SK-N-SH treated with all-trans-retinoic acid at 6 μM for 48 hours (cell line): Measurements from ENCODE around the gene CCDC40.
A peak's percentile ranks its signal among the peaks of the same experiment; 100 is the strongest.

Experiments used
- ATAC-seq: fragments of 200-7000 bp; cut with Tn5 transposase; 3 replicates; pipeline ENCODE4 v1.9.1; 2020; ENCODE audit warnings: mild to moderate bottlenecking, moderate library complexity
- BACH2 ChIP-seq: fragments of 250-450 bp; sonication (Bioruptor Pico); IDR thresholded peaks from 2 replicates; pipeline ENCODE4 v1.9.0; 2021; ENCODE audit warnings: mild to moderate bottlenecking, borderline replicate concordance
- CSDC2 ChIP-seq: fragments of 250-450 bp; sonication (Bioruptor Pico); IDR thresholded peaks from 2 replicates; pipeline ENCODE4 v1.5.0; 2020; ENCODE audit warnings: mild to moderate bottlenecking, moderate library complexity
- CSRNP3 ChIP-seq: fragments of 250-450 bp; sonication (Bioruptor Pico); IDR thresholded peaks from 2 replicates; pipeline ENCODE4 v1.5.1; 2021; ENCODE audit warnings: mild to moderate bottlenecking, moderate library complexity
- ISL1 ChIP-seq: fragments of 250-450 bp; sonication (Bioruptor Pico); IDR thresholded peaks from 2 replicates; pipeline ENCODE4 v2.1.2; 2022; ENCODE audit warnings: mild to moderate bottlenecking, moderate library complexity
- OSR1 ChIP-seq: fragments of 250-450 bp; sonication (Bioruptor Pico); IDR thresholded peaks from 2 replicates; pipeline ENCODE4 v1.8.0; 2022; ENCODE audit warnings: moderate library complexity, mild to moderate bottlenecking, inconsistent platforms
- PATZ1 ChIP-seq: fragments of 250-450 bp; sonication (Bioruptor Pico); IDR thresholded peaks from 2 replicates; pipeline ENCODE4 v1.8.0; 2020; ENCODE audit warnings: mild to moderate bottlenecking, moderate library complexity, borderline replicate concordance
- PPARA ChIP-seq: fragments of 250-450 bp; sonication (Bioruptor Pico); IDR thresholded peaks from 2 replicates; pipeline ENCODE4 v1.5.0; 2020; ENCODE audit warnings: mild to moderate bottlenecking, borderline replicate concordance
- RARB ChIP-seq: fragments of 250-450 bp; sonication (Bioruptor Pico); IDR thresholded peaks from 2 replicates; pipeline ENCODE4 v1.8.0; 2021; ENCODE audit warnings: mild to moderate bottlenecking, moderate library complexity
- SNAI2 ChIP-seq: fragments of 250-450 bp; sonication (Bioruptor Pico); IDR thresholded peaks from 2 replicates; pipeline ENCODE4 v1.5.0; 2020; ENCODE audit warnings: mild to moderate bottlenecking, moderate library complexity
- TOX ChIP-seq: fragments of 250-450 bp; sonication (Bioruptor Pico); IDR thresholded peaks from 2 replicates; pipeline ENCODE4 v1.8.0; 2021; ENCODE audit warnings: mild to moderate bottlenecking, moderate library complexity, borderline replicate concordance
- ZC3H10 ChIP-seq: fragments of 250-450 bp; sonication (Bioruptor Pico); IDR thresholded peaks from 2 replicates; pipeline ENCODE4 v1.5.1; 2021; ENCODE audit warnings: mild to moderate bottlenecking, moderate library complexity
- ZFP3 ChIP-seq: fragments of 250-450 bp; sonication (Bioruptor Pico); IDR thresholded peaks from 2 replicates; pipeline ENCODE4 v1.5.0; 2020; ENCODE audit warnings: mild to moderate bottlenecking, moderate library complexity
- ZFP30 ChIP-seq: fragments of 450-650 bp; formaldehyde crosslinking; IDR thresholded peaks from 2 replicates; pipeline ENCODE4 v1.5.0; 2022; ENCODE audit warnings: mild to moderate bottlenecking, moderate library complexity
- ZNF70 ChIP-seq: fragments of 450-650 bp; formaldehyde crosslinking; IDR thresholded peaks from 2 replicates; pipeline ENCODE4 v1.5.0; 2020; ENCODE audit warnings: mild to moderate bottlenecking, moderate library complexity
- ZNF8 ChIP-seq: fragments of 450-650 bp; formaldehyde crosslinking; IDR thresholded peaks from 2 replicates; pipeline ENCODE4 v1.5.0; 2020; ENCODE audit warnings: mild to moderate bottlenecking, moderate library complexity
- TF ChIP-seq, protein P1 (sequence below): fragments of 250-450 bp; sonication (Bioruptor Pico); IDR thresholded peaks from 2 replicates; pipeline ENCODE4 v1.8.0; 2021; ENCODE audit warnings: low read depth, mild to moderate bottlenecking, moderate library complexity, borderline replicate concordance
- TF ChIP-seq, protein P2 (sequence below): fragments of 250-450 bp; sonication (Bioruptor Pico); IDR thresholded peaks from 2 replicates; pipeline ENCODE4 v1.5.1; 2020; ENCODE audit warnings: low read depth, mild to moderate bottlenecking, moderate library complexity

Gene CCDC40

DNA sequence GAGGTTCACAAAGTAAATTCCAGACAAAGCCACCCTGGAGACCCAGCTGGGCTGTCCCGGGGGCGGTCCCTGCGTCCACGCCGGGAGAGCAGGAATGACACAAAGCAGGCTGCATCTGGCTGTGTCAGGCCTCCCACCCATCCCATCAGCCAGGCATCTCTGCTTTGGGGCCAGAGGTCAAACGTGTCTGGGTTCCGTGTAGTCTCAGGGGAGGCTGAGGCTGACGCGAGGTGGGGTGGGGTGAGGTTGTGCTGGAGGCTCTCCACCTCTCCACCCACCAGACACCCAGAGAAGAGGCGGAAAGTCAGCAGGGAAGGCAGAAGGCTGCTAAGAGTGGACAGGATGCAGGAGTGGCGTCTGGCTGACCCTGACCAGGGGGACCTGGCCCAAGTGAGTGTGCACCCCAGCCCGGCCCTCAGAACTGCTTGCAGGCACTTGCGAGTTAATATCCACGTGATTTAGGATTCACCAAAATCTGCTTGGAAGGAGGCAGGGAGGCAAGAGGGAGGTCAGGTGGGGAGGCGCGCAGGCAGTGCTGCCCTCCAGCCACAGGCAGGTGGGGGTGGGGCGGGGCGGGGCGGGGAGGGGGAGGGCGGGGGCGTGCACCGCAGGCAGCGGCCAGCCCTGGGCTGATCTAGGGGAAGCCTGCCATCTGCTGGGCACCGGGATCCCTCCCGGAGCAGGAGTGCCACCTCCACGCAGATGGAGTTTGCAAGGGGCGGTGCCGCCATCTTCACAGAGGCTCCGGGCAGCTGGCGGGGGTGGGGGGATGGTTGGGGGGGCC lies 45.1 kb upstream of the CCDC40 start:
- no peak for TF ChIP-seq ZFP30 (CRISPR knock-in tag)
- no peak for TF ChIP-seq TOX
- TF ChIP-seq RARB (CRISPR knock-in tag): no peak
- TF ChIP-seq ZFP3 (CRISPR knock-in tag): no peak
- TF ChIP-seq PPARA (CRISPR knock-in tag): no peak
- TF ChIP-seq, all 23 proteins: peak for 0
- ATAC-seq: peak; percentile 92

DNA sequence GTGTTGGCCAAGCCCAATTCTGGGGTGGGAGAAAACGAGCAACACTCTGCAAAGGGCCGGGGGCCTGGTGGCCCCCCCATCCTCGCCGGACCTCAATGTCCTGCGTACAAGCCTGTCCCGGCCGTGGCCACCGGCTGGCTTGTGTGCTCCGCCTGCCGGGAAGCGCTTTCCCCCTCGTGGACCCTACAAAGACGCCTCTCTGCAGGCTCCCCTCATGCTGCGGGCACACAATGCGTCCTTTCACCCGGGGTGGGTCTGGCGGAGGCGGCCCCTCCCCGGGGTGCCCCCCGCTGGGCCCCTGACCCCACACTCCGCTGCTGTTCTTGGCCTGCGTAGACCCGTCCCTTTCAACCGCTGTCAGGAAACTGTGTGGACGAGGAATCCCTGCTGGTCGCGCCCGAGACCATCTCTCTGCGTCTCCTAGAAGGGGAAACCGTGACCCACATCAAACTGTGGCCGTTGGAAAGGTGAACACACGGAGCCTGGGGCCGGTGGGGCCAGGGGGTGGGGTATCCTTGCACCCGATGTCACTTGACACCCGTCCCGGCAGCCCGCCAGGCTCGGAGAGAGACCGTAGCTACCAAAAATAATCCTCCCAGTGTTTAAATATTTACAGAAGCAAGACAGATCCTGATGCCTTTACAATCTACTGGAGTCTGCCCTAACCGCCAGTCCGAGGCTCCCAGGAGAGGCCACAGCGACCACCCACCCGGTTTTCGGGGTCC lies 44.4 kb upstream of the CCDC40 start:
- ATAC-seq: peak; percentile 48
- TF ChIP-seq, protein P1, sequence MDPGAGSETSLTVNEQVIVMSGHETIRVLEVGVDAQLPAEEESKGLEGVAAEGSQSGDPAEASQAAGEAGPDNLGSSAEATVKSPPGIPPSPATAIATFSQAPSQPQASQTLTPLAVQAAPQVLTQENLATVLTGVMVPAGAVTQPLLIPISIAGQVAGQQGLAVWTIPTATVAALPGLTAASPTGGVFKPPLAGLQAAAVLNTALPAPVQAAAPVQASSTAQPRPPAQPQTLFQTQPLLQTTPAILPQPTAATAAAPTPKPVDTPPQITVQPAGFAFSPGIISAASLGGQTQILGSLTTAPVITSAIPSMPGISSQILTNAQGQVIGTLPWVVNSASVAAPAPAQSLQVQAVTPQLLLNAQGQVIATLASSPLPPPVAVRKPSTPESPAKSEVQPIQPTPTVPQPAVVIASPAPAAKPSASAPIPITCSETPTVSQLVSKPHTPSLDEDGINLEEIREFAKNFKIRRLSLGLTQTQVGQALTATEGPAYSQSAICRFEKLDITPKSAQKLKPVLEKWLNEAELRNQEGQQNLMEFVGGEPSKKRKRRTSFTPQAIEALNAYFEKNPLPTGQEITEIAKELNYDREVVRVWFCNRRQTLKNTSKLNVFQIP (CRISPR knock-in tag): no peak
- TF ChIP-seq RARB (CRISPR knock-in tag) (no peak), ISL1 (CRISPR knock-in tag) (no peak), BACH2 (CRISPR knock-in tag) (no peak), ZFP30 (CRISPR knock-in tag) (no peak), ZNF8 (CRISPR knock-in tag) (no peak), PPARA (CRISPR knock-in tag) (no peak), OSR1 (CRISPR knock-in tag) (no peak), CSDC2 (CRISPR knock-in tag) (no peak), PATZ1 (CRISPR knock-in tag) (no peak; the same call in 1 of the 2 replicates), ZFP3 (CRISPR knock-in tag) (no peak), TOX (no peak), CSRNP3 (CRISPR knock-in tag) (no peak)
- TF ChIP-seq, protein P2, sequence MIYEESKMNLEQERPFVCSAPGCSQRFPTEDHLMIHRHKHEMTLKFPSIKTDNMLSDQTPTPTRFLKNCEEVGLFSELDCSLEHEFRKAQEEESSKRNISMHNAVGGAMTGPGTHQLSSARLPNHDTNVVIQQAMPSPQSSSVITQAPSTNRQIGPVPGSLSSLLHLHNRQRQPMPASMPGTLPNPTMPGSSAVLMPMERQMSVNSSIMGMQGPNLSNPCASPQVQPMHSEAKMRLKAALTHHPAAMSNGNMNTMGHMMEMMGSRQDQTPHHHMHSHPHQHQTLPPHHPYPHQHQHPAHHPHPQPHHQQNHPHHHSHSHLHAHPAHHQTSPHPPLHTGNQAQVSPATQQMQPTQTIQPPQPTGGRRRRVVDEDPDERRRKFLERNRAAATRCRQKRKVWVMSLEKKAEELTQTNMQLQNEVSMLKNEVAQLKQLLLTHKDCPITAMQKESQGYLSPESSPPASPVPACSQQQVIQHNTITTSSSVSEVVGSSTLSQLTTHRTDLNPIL (CRISPR knock-in tag): no peak

DNA sequence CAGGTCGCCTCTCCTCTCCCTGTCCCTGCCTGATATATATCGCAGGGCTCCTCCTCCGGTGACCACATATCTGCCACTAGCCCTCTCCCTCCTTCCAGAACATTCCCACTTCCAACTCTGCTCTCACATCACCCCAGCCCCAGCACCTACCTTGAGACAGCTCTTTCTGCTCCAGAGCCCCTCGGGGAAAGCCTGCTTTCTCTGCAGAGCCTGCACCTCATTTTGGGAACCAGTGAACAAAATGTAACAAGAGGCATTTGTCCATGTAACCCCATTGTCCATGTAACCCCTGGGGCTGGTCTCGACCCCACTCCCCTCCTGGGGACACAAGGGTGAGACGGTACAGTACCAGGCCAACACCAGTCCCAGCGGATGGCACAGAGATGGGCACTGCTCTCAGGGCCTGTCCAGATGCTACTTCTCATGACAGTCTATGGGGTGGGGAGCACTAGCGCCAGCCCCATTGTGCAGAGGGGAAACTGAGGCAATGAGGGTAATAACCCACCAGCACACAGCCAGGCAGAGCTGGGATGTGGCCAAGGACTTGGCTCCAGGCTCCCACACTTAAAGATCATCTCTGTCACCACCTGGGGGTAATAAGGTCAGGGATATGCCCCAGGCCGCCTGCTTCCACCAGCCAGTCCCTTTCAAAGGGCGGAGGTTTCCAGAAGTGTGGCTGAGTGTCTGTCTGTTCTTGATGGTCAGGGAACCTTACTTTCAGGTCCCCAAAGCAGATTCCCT lies 43.6 kb upstream of the CCDC40 start:
- ATAC-seq: no peak
- no peak for TF ChIP-seq ZNF70
- no peak for TF ChIP-seq SNAI2 (CRISPR knock-in tag)
- TF ChIP-seq, protein P2 (CRISPR knock-in tag): no peak
- no peak for TF ChIP-seq ZC3H10
- TF ChIP-seq RARB (CRISPR knock-in tag): no peak
